IMR-90 (cell line): ENCODE measurements around the gene CIB2.

Source experiments
- BHLHE40 ChIP-seq: fragments of 150-350 bp; IDR thresholded peaks from 2 replicates; pipeline ENCODE4 v1.6.1; 2016; ENCODE audit warnings: mild to moderate bottlenecking, low read depth, low read length
- TF ChIP-seq, protein P1 (sequence below): conservative IDR thresholded peaks from 2 replicates; pipeline ENCODE4 v1.5.1; 2012; ENCODE audit warnings: mild to moderate bottlenecking, low read depth, low read length, improper control_type of control experiment

DNA sequence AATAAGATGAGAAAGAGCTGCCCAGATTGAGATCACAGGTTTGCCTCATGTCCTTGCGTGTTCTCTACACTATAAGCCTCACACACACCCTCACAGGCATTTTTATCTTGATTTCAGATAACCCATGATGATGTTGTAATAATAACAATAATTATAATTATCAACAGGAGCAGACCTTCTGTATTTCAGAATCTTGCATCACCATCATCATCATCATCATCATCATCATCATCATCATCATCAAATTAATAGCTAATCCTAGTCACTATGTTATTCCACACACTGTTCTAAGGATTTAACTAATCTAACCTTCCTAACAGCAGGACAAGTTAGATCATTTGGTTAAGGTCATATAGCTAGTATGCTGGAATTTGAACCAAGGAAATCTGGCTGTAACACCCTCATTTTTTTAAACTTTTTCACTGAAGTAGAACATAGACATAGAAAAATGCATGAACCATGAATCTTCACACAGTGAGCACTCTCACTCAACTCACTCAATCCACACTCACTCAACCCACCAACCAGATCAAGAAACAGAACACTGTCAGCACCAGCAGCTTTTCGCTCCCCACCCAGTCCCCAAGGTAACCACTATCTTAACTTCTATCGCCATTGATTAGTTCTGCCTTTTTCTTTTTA lies 40.7 kb downstream of the CIB2 start:
- TF ChIP-seq BHLHE40 = no peak
- TF ChIP-seq, protein P1, sequence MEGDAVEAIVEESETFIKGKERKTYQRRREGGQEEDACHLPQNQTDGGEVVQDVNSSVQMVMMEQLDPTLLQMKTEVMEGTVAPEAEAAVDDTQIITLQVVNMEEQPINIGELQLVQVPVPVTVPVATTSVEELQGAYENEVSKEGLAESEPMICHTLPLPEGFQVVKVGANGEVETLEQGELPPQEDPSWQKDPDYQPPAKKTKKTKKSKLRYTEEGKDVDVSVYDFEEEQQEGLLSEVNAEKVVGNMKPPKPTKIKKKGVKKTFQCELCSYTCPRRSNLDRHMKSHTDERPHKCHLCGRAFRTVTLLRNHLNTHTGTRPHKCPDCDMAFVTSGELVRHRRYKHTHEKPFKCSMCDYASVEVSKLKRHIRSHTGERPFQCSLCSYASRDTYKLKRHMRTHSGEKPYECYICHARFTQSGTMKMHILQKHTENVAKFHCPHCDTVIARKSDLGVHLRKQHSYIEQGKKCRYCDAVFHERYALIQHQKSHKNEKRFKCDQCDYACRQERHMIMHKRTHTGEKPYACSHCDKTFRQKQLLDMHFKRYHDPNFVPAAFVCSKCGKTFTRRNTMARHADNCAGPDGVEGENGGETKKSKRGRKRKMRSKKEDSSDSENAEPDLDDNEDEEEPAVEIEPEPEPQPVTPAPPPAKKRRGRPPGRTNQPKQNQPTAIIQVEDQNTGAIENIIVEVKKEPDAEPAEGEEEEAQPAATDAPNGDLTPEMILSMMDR = no peak
